ENCODE results near the gene LOC101059915.
"Not testable (repeated sequence)": the region's sequence is repeated elsewhere in the genome, so short reads cannot be mapped to it uniquely, and the experiment has no call there.

Gene LOC101059915

GRCh38 chrX:71675636-71676035 is 8.3 kb downstream of the LOC101059915 start:
- not testable (repeated sequence) for DNase-seq (ENCODE audit: low read depth)

- not testable (repeated sequence) for DNase-seq (ENCODE audit: low read depth)
Observed at GRCh38 chrX:71676068-71676795, 8.9 kb downstream of the LOC101059915 start.

GRCh38 chrX:71677195-71677594 is 9.8 kb downstream of the LOC101059915 start:
- DNase-seq (ENCODE audit: low read depth) = not testable (repeated sequence)

GRCh38 chrX:71679575-71680207 is 12.3 kb downstream of the LOC101059915 start:
- DNase-seq (ENCODE audit: low read depth) = no peak

- DNase-seq (ENCODE audit: low read depth) = not testable (repeated sequence)
Observed at GRCh38 chrX:71696641-71697465, 29.5 kb downstream of the LOC101059915 start.

- DNase-seq (ENCODE audit: low read depth) = not testable (repeated sequence)
Observed at GRCh38 chrX:71697466-71698298, 30.3 kb downstream of the LOC101059915 start.

- not testable (repeated sequence) for DNase-seq (ENCODE audit: low read depth)
Observed at GRCh38 chrX:71698299-71699022, 31.1 kb downstream of the LOC101059915 start.

GRCh38 chrX:71699023-71699344 is 31.6 kb downstream of the LOC101059915 start:
- DNase-seq (ENCODE audit: low read depth) = not testable (repeated sequence)

- not testable (repeated sequence) for DNase-seq (ENCODE audit: low read depth)
Observed at GRCh38 chrX:71702853-71703252, 35.5 kb downstream of the LOC101059915 start.

GRCh38 chrX:71714064-71714463 is 46.7 kb downstream of the LOC101059915 start:
- not testable (repeated sequence) for DNase-seq (ENCODE audit: low read depth)

- not testable (repeated sequence) for DNase-seq (ENCODE audit: low read depth)
Observed at GRCh38 chrX:71715551-71715950, 48.2 kb downstream of the LOC101059915 start.

- DNase-seq (ENCODE audit: low read depth) = not testable (repeated sequence)
Observed at GRCh38 chrX:71716323-71716722, 49.0 kb downstream of the LOC101059915 start.

- not testable (repeated sequence) for DNase-seq (ENCODE audit: low read depth)
Observed at GRCh38 chrX:71718185-71718584, 50.8 kb downstream of the LOC101059915 start, which contains the start of gene CXorf49. Gene CXorf49, minus strand, starts transcription at chrX:71718285. Its CDS starts 134 bp downstream, at chrX:71718151.

- DNase-seq (ENCODE audit: low read depth) = not testable (repeated sequence)
Observed at GRCh38 chrX:71719195-71719594, 51.8 kb downstream of the LOC101059915 start.

- DNase-seq (ENCODE audit: low read depth) = not testable (repeated sequence)
Observed at GRCh38 chrX:71720289-71720886, 53.0 kb downstream of the LOC101059915 start.
